Lower lobe of right lung (tissue), 2 donors: ENCODE measurements around the gene NR2E3. TPM values are rescaled to one million over a fixed set of nuclear protein-coding genes. Genes with fewer than 3 reads are reported as not detected.

Source experiments
- ATAC-seq, 2 donors: fragments of 200-7000 bp; cut with Tn5 transposase; one replicate each; pipeline ENCODE4 v1.9.1; 2020 to 2022; ENCODE audit warnings: mild to moderate bottlenecking in 2 of 2, moderate library complexity in 2 of 2
- DNase-seq: peaks from one replicate; pipeline ENCODE4 v3.0.0-alpha.2; 2020
- H3K27ac ChIP-seq: fragments of 200-600 bp; one replicate; pipeline ENCODE4 v1.8.0; 2022
- H3K27me3 ChIP-seq: fragments of 200-600 bp; one replicate; pipeline ENCODE4 v1.8.0; 2022; ENCODE audit warnings: low read depth
- H3K36me3 ChIP-seq: fragments of 200-600 bp; one replicate; pipeline ENCODE4 v1.8.0; 2022; ENCODE audit warnings: mild to moderate bottlenecking
- H3K4me1 ChIP-seq: fragments of 200-600 bp; one replicate; pipeline ENCODE4 v1.8.0; 2022
- H3K4me3 ChIP-seq: fragments of 200-600 bp; one replicate; pipeline ENCODE4 v1.8.0; 2022; ENCODE audit warnings: mild to moderate bottlenecking
- H3K9me3 ChIP-seq: fragments of 200-600 bp; one replicate; pipeline ENCODE4 v1.8.0; 2022
- intact Hi-C: fragments of 100-400 bp; cut with DNase I; formaldehyde crosslinking; loops from one replicate; pipeline ENCODE4 v1.11.0; 2022
- total RNA-seq: library from RNA; stranded (reverse); fragmentation: NEBNext Ultra II Directional; extraction: Animal tissue kit (Norgen Biotek cat#: 25700); gene quantifications from one replicate; pipeline ENCODE4 v1.2.1, GENCODE V29; 2021
- TF ChIP-seq, protein P1 (sequence below): fragments of 200-600 bp; IDR thresholded peaks from one replicate; pipeline ENCODE4 v1.8.0; 2022; ENCODE audit warnings: antibody characterized with exemption, mild to moderate bottlenecking
- donor health status: DM: no; HTN: yes; CAD: no; lungs with severe emphysema.

NR2E3 gene
- total RNA-seq, 1 donor from 2014 or later = not detected

DNA sequence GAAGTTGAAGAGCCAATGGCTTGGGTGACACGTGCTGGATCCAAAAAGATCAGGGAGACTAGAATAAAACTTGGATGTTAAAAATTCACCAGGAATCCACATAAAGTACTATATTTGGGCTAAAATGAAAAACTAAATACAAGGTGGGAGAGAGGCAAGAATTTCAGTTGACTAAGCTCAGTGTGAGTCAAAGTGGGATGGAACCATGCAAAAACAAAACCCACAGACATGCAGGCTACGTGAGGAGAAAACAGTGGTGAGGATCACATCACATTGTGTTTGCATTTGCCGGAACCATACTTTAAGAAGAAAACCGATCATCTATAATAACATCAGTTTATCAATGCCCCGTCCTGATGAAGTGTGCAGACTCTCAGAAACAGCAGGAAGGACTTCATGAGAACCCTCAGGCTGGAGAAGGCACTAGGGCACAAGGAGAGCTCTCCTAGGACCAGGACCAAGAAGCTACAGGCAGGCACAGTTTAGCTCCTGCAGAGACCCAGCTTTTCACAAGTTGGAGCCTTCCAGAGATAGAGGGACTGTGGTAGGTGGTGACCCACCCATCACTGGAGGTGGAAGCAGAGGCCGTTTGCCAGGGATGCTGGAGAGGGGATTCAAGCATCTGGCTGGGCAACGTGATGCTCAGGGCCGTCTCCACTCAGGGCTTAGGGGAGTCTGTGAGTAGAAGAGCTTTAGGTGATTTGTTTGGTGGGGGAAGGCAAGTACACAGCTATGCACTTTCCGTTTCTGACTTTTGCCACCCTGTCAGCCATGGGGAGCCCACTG lies 29.0 kb upstream of the NR2E3 start:
- H3K27me3 ChIP-seq = no peaks in the 10 kb centered on the region
- no peaks in the 10 kb centered on the region for H3K9me3 ChIP-seq
- DNase-seq (no peak), ATAC-seq (no peak)
- no peaks in the 10 kb centered on the region for H3K36me3 ChIP-seq
- H3K27ac ChIP-seq = no peak overlapping the region
- TF ChIP-seq, protein P1, sequence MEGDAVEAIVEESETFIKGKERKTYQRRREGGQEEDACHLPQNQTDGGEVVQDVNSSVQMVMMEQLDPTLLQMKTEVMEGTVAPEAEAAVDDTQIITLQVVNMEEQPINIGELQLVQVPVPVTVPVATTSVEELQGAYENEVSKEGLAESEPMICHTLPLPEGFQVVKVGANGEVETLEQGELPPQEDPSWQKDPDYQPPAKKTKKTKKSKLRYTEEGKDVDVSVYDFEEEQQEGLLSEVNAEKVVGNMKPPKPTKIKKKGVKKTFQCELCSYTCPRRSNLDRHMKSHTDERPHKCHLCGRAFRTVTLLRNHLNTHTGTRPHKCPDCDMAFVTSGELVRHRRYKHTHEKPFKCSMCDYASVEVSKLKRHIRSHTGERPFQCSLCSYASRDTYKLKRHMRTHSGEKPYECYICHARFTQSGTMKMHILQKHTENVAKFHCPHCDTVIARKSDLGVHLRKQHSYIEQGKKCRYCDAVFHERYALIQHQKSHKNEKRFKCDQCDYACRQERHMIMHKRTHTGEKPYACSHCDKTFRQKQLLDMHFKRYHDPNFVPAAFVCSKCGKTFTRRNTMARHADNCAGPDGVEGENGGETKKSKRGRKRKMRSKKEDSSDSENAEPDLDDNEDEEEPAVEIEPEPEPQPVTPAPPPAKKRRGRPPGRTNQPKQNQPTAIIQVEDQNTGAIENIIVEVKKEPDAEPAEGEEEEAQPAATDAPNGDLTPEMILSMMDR = no peak
- intact Hi-C loops = no loop called here
- H3K4me3 ChIP-seq = no peak overlapping the region
- peaks cover 10% of the 10 kb centered on the region for H3K4me1 ChIP-seq

- TF ChIP-seq, protein P1 = no peak
- Histone ChIP-seq H3K4me3 (no peak overlapping the region), H3K27me3 (no peaks in the 10 kb centered on the region), H3K36me3 (no peaks in the 10 kb centered on the region), H3K27ac (no peak overlapping the region), H3K9me3 (no peaks in the 10 kb centered on the region), H3K4me1 (peaks cover 10% of the 10 kb centered on the region)
- no peak for DNase-seq
- intact Hi-C loops = no loop called here
- ATAC-seq = no peak
Measured at GRCh38 chr15:71781965-71782265, 28.4 kb upstream of the NR2E3 start.

- no peaks in the 10 kb centered on the region for H3K9me3 ChIP-seq
- no peak overlapping the region for H3K4me3 ChIP-seq
- intact Hi-C loops = no loop called here
- H3K27ac ChIP-seq = no peak overlapping the region
- H3K27me3 ChIP-seq = no peaks in the 10 kb centered on the region
- ATAC-seq (no peak), DNase-seq (no peak)
- TF ChIP-seq, protein P1 = no peak
- peaks cover 10% of the 10 kb centered on the region for H3K4me1 ChIP-seq
- H3K36me3 ChIP-seq = no peaks in the 10 kb centered on the region
Measured at GRCh38 chr15:71782422-71783165, 27.8 kb upstream of the NR2E3 start.

DNA sequence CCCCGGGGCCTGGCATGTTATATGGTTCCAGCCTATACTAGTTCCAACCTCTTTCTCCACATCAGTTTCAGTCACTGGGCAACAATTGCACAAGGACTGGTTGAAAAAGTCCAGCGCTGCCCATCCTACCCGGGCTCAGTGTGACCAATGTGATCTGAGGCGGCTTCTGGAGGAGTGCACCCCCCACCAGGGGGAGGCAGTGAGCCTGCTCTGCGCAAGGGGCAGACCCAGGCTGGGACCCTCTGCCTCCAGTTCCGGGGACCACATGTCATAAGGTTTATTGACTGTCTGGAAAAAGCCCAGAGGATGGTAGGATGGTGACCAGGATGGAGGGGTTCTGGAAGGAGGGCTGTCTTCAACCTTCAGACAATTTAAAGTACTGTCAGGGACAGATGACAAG lies 25.6 kb upstream of the NR2E3 start:
- Histone ChIP-seq H3K27me3 (no peaks in the 10 kb centered on the region), H3K4me1 (peaks cover 10% of the 10 kb centered on the region), H3K4me3 (no peak overlapping the region), H3K9me3 (no peaks in the 10 kb centered on the region), H3K27ac (no peak overlapping the region), H3K36me3 (no peaks in the 10 kb centered on the region)
- ATAC-seq (no peak), DNase-seq (no peak)
- TF ChIP-seq, protein P1 = peak; percentile 33
- intact Hi-C loops = no loop called here

GRCh38 chr15:71785996-71786395 lies 24.4 kb upstream of the NR2E3 start:
- H3K27me3 ChIP-seq = no peaks in the 10 kb centered on the region
- H3K36me3 ChIP-seq = no peaks in the 10 kb centered on the region
- TF ChIP-seq, protein P1 = no peak
- ATAC-seq (no peak), DNase-seq (no peak)
- H3K27ac ChIP-seq = no peak overlapping the region
- no peaks in the 10 kb centered on the region for H3K4me1 ChIP-seq
- intact Hi-C loops = no loop called here
- no peaks in the 10 kb centered on the region for H3K9me3 ChIP-seq
- H3K4me3 ChIP-seq = no peak overlapping the region
